Ureter (tissue), 1 donor: Measurements from ENCODE around the gene FGFR4. TPM values are rescaled to one million over a fixed set of nuclear protein-coding genes. Genes with fewer than 3 reads are reported as not detected.

ENCODE experiments used
- DNase-seq: peaks from one replicate; pipeline ENCODE4 v3.0.0-alpha.2; 2020; ENCODE audit warnings: low spot score
- total RNA-seq: library from RNA; stranded (reverse); gene quantifications from one replicate; pipeline ENCODE4 v1.2.4, GENCODE V29; 2023
- donor health status: DM: yes; HTN: yes; CAD: no.

Gene FGFR4
- total RNA-seq, 1 donor from 2014 or later, result 6.4 TPM

DNA sequence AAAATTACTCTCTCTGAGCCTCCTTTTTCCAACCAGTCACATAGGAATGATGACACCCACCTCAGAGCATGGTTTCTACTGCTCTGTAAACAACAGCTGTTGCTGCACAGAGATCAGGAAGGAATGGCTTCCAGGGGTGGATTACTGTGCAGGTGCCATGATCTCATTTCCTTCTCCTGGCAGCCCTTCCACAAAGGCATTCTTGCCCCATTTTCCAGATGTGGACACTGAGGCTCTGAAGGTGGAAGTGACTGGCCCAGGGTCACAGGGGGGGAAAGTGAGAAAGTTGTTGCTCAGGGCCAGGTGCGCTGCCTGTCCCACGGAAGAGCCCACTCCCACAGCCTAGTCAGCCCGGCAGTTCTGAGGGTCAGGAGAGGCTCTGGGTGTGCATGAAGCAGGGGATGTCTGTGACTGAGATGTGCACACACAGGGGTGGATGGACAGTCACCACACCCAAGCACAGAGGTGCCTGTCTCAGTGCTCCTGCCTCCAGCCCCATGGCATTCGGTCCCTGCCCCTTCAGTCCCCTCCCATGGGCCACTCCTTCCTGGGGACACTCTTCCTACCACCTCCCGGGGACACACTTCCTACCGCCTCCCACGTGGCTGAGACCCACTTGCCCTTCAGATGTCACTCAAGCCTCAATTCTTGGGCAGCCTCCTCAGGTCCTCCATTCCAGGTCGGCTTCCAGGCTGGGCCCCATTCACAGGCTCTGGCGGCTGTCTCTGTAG, 17.0 kb downstream of the FGFR4 start:
- DNase-seq, result no peak

DNA sequence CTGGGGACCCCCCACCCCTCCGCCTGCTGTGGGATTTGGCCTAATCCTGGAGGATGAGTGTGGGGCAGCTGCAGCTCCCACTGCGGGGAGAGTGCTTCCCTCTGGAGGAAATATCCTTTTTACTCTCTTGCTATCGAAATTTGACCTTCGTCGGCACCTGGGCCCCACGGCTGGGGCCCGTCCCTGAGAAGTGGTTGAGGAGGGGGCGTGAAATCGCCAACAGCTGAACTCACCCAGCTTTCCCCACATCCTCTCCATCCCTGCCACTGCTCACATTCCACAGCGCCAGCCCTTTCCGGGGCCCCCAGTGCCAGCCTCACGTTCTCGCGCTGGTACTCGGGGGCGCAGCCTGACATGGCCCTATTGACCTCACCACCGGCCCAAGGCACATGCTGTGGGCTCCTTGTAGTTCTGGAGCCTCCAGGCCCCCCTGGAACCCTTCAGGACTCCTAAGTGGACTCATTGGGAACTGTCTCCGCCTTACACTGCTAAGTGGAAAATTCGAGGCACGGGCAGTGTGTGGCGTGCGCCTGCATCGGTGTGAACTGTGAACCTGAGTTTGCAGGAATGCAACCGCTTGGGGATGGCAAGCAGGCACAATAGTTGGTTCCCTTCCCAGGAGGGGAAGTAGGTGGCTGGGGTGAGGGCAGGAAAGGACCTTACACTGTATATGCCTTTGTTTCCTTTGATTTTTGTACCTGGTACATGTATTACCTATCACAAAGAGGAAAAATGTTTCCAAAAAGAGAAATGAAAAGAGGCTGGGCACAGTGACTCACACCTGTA, 19.2 kb downstream of the FGFR4 start:
- DNase-seq, result no peak

DNA sequence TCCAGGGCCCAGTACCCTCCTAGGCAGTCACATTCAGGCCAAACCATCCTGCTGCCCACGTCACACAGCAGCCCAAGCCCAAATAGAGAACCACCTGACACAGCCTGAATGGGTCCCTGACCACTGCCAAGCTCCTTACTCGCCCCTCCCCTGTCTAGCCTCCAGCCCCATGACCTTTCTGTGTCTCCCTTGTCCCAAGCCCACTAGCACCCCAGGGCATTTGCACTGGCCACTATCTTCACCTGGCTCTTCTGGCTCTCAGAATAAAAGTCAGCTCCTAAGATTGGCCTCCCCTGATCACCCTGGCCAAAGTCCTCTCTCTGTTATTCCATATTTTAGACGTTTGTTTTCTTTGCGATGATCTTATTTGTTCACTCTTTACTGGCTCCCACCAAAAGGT, 20.4 kb downstream of the FGFR4 start:
- DNase-seq, result no peak

DNA sequence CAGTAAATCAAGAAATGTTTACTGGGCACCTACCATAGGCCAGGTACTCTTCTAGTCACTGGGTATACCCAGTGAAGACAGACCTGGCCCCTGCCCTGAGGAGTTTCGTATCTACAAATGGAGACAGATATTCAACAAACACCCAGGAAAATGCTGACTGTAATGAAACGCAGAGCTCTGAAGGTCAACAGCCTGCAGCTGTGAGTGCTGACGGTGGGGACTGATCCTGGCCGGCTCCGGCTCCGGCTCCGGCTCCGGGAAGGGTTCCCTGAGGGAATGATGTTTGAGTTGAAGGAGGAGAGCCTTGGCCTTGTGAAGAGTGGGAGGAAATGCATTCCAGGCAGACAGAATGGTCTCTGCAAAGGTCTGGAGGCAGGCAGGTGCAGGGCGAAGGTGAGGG, 23.1 kb downstream of the FGFR4 start:
- DNase-seq, result no peak

DNA sequence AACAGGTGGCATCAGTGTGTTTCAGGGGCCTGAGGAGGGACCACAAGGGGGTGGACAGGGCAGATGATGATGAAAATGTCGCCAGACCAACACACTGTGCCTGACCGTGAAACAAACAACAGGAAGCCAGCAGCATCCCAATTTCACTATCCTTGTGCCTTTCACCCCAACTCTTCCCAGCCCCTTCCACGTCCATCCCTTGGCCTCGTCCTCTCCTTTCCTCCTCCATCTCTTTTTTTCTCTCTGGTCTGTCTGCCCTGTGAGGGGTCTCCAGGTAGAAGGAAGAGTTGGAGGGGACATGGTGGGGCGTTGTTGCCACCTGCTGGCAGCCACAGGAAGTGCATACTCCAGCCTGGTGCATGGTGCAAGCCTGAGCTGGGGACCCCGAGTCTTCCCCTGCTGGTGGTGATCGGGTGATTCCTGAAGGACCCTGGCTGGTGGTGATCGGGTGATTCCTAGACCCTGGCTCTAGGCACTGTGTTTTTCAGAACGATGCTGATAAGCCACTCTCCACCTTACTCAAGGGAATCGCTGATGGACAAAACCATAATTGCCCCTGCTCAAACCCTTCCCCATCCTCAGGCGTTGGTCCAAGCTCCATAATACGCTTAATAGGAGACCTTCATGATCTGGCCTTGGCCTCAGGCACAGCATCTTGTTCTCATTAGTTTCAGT, 25.1 kb downstream of the FGFR4 start:
- DNase-seq, result no peak

DNA sequence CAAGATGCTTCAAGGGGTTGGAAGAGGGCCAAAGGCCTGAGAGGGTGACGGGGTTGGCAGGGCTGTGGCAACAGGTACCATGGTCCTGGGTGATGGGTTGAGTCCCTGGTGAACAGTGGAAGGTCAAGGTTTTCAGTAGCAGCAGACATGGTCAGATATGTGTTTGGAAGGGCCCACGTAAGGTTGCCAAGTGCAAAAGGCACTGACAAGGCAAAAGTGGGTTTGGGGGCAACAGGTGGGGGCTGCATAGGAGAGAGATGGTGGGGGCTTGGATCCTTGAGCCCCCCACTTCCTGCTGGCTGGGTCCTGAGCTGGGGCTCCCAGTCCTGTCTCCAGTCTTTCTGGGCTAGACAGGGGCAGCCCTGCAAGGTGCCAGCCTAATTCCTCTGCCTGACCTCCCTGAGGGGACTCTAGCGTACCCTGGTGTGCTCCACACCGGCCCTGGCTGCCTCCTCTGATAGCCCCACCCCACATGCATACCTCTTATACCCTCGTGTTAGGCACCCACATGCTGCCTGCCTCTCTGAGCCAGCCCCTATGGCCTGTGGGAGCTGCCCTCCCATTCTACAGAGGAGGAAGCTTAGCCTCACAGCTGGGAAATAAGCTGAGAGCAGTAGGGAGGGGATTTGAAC, 26.0 kb downstream of the FGFR4 start:
- DNase-seq, result no peak

DNA sequence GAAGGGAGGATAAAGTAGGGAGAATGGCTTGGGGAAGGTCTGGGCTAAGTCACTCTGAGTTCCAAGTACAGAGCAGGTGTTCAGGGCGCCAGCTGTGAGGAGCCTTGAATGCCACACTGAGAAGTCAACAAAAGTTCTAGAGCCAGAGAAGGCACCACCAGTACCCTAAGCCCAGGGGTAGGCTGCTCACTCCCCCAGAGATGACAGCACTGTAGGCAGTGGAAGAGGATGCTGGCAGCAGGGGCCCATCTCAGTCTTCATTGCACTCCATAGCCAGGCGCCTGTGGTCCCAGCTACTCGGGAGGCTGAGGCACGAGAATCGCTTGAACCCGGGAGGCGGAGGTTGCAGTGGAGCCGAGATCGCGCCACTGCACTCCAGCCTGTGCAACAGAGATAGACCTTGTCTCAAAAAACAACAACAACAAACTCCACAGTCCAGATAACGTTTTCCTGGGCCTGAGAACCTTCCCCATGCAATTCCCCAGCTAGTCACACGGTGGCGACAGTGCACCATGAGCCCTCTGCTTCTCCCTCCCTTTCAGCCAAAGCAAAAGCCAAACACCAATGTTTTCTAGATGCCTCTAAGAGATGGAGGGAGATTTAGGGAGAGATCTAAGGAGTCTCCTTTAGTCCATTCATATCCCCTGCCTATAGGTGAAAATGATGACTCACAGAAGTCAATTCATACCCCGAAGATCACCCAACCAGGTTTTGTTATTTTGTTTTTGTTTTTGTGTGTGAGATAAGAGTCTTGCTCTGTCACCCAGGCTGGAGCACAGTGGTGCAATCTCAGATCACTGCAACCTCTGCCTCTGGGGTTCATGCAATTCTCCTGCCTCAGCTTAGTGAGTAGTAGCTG, 27.1 kb downstream of the FGFR4 start:
- DNase-seq, result peak; percentile 78

DNA sequence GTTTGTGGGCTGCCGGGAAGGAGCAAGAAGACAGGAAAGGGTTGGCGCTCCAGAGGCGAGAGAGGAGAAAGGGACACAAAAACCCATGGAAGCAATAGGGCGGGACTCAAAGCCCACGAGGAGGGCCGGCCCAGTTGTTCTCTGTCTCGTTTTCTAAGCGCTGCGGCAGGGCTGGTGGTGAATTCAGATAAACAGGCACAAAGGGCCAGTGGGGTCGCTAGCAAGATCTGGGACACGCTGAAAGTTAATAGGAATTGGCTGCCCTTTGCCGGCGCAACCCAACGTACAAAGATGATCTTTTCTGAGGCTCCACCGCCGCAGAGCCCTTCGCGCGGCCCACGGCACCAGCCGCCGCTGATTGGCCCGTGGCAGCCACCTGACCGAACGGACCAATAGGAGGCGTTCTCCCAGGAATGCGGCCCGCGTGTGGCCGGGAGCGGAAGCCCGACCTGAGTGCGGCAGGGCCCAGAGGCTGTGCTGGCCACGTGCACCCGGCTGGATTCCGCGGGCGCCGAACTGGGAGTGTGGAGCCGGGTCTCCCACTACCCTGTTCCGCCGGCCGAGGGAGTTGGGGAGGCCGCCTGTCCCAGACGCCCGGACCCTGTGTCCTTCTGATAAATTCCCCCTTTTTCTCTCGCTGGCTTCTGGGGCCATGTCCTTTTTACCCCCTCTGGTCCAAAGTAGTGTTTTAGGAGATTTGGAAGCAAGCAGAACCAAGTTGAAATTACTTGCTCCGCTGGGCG, 30.1 kb downstream of the FGFR4 start:
- peak; percentile 92 for DNase-seq

DNA sequence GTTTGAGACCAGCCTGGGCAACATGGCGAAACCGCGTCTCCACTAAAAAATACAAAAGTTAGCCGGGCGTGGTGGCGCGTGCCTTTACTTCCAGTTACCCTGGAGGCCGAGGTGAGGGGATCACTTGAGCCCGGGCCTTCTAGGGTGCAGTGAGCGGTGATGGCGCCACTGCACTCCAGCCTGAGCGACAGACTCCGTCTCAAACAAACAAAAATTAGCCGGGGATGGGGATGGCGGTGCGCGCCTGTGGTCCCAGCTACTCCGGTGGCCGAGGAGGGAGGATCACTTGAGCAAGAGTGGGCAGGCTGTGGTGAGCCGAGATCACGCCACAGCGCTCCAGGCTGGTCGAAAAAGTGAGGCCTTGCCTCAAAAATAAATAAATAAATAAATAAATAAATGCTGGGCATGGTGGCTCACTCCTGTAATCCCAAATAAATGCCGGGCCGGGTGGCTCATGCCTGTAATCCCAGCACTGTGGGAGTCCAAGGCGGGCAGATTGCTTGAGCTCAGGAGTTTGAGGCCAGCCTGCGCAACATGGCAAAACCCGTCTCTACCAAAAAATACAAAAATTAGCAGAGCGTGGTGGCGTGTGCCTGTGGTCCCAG, 30.8 kb downstream of the FGFR4 start:
- no peak for DNase-seq

DNA sequence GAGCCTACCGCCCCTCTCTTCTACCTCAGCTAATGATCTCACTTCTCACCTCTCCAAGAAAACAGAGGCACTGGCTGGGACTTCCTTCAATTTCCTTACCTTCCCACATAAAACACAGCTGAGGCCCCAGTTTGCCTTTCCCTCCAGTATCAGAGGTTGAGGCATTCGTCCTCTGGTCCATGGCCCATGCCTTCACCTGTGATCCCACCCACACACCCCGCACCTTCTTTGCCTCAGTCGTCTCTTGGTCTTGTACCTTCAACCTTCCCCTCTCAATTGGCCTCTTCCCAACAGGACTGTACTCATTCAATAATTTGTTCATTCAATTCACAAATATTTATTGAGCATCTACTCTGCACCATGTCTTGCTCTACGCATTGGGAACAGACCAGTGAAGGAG, 35.9 kb downstream of the FGFR4 start:
- DNase-seq, result no peak

DNA sequence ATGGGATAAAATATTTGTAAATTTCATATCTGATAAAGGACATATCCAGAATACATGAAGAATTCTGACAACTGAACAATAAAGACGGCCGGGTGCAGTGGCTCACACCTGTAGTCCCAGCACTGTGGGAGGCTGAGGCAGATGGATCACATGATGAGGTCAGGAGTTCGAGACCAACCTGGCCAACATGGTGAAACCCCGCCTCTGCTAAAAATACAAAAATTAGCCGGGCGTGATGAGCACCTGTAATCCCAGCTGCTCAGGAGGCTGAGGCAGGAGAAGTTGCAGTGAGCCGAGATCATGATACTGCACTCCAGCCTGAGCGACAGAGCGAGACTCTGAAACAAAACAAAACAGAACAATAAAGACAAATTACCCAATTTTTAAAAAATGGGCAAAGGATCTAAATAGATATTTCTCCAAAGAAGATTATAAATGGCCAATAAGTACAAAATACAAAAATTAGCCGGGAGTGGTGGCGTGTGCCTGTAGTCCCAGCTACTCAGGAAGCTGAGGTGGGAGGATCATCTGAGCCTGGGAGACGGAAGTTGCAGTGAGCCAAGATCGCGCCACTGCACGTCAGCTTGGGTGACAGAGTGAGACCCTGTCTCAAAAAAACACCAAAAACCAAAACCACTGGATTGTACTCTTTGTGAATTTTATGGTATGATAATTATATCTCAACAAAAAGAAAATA, 37.2 kb downstream of the FGFR4 start:
- DNase-seq, result no peak

DNA sequence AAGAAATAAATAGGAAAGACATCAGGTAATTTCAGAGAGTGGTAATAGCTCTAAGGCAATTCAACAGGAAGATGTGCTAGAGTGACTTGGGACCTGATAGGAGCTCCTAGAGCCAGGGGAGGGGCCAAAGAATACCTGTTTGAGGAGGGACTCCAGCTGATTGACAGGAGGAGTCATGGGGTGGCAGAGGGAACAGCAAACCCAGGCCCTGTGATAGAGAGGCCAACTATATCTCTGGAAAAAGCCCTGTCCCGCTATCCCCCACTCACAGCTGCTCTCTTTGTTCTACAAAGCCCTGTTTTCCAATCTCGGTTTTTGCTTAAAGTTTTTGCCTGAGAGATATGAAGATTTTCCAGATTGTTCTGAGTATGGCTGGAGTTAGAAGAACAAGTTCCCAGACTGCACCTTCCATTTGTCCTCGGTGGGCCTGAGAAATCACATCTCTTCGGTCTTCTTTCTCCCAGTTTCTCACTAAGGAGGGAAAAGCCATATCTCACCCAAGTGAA, 37.8 kb downstream of the FGFR4 start:
- no peak for DNase-seq

DNA sequence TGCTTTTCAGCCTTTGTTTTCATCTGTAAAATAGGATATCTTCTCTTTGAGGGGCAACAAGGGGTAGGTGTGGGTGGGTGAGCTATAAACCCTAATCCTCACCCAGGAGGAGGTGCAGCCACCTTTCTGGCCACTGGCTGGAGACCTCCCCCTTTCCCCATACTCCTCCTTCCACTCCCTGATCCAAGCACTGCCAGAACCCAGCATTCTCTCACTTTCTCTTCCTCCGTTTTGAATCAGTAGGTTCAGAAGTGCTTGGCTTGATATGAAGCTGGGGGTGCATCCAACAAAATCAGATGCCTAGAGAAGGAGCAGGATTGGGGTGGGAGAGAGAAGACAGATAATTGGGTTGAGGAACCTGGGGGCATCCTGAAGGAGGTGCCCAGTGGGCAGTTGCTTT, 40.1 kb downstream of the FGFR4 start:
- DNase-seq, result no peak

DNA sequence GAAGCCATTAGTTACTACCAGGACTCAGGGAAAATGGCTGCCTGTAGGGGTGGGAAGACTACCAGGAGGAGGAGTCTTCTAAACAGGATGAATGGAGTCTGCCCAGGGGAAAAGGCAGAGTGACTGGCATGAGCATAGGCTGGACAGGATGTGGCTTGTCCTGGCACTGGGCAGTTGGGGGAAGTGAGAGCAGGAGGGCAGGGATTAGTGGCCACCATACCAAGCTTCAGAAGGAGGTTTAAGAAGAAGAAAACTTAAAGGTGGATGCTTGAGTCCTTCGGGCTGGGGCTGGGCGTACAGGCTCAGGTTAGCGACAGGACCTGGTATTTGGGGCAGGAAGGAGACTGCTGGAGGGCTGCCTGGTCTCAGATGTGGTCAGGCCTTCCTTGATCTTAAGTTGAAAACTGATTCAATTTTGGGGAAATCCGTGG, 41.9 kb downstream of the FGFR4 start:
- DNase-seq, result no peak

DNA sequence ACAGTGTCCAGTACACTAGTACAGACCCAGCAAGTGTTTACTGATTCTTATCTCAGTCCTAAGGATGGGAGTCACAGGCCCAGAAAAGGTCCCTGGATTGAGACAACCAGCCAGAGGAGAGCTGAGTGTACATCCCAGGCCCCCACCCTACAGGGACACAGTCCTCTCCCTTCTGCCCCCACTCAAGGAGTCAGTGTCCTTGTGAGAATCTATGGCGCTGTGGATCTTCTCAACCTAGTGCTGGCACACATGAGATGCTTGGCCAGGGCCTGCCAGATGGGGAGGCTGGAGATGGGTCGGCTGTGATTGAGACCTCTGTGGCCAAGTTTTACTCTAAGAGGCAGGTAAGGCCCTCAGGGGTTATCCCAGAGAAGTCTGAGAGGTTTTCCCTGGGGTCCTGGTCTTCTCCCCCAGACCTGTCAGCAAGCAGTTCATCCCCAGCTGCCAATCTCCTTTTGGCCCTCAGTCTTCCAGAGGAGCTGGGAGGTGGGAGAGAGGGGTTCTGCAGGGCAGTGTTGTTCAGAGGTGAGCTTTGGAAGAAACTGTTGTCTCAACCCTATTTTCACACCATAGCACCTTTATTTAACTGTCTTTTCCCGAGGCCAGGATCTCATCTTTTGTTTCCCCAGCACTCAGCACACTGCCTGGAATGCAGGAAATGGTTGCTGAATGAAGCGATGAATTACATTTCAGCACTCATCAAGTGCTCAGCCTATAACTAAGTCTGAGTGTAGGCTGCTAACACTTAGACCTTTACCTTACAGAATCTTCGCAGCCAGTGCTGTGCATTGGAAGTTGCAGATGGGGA, 43.7 kb downstream of the FGFR4 start:
- DNase-seq, result no peak

DNA sequence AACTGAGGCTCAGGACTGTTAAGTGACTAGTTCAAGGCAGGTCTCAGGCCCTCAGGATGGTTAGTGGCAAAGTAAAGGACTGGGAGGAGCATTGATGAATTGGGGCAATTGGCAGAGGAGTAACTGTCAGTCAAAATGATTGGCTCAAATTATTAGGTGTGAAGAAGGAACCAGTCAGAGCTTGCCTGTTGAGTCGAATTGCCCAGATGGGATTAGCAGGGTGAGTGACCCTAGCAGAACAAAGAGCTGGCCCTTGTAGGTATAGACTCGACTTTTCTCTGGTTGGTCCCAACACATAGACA, 44.3 kb downstream of the FGFR4 start:
- no peak for DNase-seq

DNA sequence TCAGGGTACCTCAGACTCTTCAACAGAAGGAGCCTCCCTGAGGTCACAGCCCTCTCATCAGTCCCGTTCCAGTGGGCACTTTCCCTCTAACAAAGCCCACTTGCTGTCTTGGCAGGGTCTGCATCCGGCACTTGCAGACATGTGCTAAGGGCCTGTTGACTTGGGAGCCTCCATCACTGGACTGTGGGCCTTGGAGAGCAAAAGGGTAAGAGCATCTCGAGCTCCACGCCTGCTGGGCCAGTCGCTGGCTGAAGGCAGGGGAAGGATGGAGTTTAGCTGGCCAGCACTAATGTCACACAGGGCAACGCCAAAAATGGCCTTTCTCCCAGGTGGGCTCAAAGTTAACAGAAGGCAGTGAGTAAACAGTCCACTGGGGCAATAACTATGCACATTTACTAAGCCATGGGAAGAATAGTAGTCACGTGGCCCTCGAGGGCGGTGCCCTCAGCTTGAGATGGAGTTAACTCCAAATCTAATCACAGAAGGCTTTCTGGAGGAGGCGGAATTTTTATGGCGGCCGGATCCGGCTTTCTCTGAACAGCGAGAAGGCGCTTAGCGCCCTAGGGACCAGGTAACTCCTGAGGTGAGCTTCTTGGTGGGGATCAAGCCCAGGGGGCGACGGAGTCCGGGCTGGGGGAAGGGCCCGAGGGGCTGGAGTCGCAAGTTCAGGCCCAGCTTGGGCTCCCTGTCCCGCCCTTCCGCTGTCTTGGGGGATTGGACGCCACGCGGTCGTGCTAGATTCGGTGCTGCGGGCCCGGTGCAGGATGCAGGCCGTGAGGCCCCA, 44.8 kb downstream of the FGFR4 start:
- no peak for DNase-seq
